Right renal pelvis (tissue), 4 donors: Measurements from ENCODE around the gene GGTLC3. TPM values are rescaled to one million over a fixed set of nuclear protein-coding genes. Genes with fewer than 3 reads are reported as not detected.
"Not testable (repeated sequence)": the region's sequence is repeated elsewhere in the genome, so short reads cannot be mapped to it uniquely, and the experiment has no call there.

Source experiments
- DNase-seq, 4 donors: peaks; one replicate each; pipeline ENCODE4 v3.0.0-alpha.2; 2013; ENCODE audit warnings: low read depth in 4 of 4, low spot score in 3 of 4, missing footprints in 1 of 4
- polyA plus RNA-seq, 4 donors: library from polyadenylated mRNA; unstranded; fragments of 120-200 nt; gene quantifications; one replicate each; pipeline ENCODE4 v1.2.1, GENCODE V29; 2013; ENCODE audit not compliant: insufficient read length in 4 of 4

Gene GGTLC3
- polyA plus RNA-seq = under 1 TPM in 2 of 4 donors, not detected in 2; 0.20 to 0.29 TPM

- not testable (repeated sequence) for DNase-seq
These were observed at the start of gene GGTLC3 for GRCh38 chr22:18518061-18518460. TSS of gene GGTLC3 (minus strand) at chr22:18518161. CDS start at chr22:18517897, 264 bp downstream.

- DNase-seq = not testable (repeated sequence)
These were observed 42.4 kb upstream of the GGTLC3 start for GRCh38 chr22:18560099-18560974.

DNA sequence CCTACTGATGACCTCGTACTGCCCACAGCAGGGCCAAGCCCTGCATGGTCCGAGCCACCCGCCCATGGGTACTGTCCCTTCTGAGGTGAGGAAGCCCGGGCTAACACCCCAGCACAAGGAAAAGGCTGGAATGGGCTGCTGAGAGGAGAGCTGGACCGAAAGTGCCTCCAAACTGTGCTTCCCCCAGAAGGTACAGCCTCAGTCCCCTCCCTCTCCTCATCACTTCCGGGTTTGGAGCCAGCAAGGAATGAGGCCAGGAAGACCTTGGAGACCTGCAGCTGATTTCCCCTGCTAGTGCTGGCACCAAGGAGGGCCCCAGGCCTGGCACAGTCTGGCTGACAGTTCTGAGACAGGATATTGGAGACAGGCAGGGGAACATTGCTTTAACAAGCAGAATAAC is 41.0 kb upstream of the GGTLC3 start:
- not testable (repeated sequence) for DNase-seq

- DNase-seq = not testable (repeated sequence)
These were observed 40.6 kb upstream of the GGTLC3 start for GRCh38 chr22:18558516-18558915.

DNA sequence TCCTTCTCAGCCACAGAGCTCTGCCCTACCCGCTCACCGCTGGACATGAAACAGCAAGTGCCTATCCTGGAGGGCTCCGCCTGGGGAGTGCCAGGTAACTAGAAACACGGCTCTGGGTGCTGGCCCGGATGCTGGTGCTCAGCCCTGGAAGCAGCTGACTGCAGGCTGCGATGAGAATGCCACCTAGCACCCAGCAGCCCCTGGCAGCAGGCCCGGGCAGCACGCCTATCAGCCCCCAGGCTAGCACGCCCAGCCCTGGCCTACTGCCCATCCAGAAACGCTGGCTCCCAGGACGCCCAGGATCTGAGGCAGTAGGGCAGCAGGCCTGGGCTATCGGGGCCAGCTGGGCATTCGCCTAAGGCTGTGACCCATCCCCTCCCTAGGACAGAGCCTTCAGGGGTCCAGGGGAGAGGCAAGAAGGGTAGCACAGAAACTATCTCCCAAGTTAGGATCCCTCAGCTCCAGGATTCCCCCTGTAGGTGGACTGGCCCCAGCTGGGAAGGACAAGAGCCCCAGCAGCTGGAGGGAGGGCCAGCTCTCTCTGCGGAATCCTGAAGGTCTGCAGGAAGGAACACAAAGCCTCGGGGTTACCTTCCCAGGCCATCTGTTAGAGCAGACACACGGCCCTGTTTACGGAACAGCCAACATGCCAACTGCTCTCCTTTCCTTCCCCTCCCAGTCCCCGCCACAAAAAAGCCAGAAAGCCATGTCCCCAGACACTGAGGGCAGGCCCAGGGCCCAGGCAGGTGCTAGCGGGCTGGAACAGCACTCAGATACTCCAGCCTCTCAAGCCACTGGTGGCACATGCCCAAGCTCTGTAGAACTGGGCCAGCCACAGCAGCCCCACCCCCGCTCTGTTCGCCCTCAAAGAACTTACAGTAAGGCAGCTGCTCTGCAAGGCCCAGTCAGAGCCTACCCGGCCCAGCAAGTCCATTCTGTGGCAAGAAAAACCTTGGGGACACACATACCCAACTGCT is 36.6 kb upstream of the GGTLC3 start:
- not testable (repeated sequence) for DNase-seq

- not testable (repeated sequence) for DNase-seq
These were observed 35.1 kb upstream of the GGTLC3 start for GRCh38 chr22:18552839-18553597.

DNA sequence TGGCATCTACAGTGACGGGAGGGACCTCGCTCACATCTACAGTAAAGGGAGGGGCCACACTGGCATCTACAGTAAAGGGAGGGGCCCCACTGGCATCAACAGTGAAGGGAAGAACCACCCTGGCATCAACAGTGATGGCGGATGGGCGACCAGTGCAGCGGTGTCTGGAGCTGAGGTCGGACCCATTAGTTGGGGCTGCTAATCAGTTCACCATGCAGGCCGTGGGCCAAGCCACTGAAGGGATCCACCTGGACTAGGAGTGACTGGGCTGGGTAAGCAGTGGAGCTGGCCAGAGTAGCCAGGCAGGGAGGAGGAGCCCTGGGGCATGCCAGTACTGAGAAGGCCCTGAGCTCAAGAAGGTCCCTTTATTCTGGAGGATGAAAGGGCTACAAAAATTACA is 33.1 kb upstream of the GGTLC3 start:
- not testable (repeated sequence) for DNase-seq

GRCh38 chr22:18549458-18550179 is 31.7 kb upstream of the GGTLC3 start:
- not testable (repeated sequence) for DNase-seq

GRCh38 chr22:18544615-18545014 is 26.7 kb upstream of the GGTLC3 start:
- not testable (repeated sequence) for DNase-seq

DNA sequence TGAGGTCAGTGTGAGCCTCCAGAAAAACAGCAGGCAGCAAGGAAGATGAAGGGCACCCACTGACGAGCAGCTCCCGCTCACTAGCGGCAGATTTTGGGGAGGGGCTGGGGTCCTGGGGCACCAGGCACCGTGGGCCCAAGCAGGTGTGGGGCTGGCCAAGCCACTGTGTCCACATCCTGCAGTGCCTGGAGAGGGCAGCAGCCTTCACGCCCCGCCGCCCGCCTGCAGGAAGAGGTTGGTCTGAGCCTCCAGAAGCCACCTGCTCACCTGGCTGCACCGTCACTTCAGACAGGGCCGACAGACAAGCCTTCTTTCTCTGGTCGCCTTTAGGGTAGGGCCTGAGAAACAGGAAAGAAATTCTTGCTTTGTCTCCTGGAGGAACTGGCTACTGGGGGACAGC is 25.4 kb upstream of the GGTLC3 start:
- DNase-seq = not testable (repeated sequence)

- DNase-seq = not testable (repeated sequence)
These were observed 22.0 kb upstream of the GGTLC3 start for GRCh38 chr22:18539994-18540393.

- DNase-seq = not testable (repeated sequence)
These were observed 16.4 kb upstream of the GGTLC3 start for GRCh38 chr22:18534315-18534714.

DNA sequence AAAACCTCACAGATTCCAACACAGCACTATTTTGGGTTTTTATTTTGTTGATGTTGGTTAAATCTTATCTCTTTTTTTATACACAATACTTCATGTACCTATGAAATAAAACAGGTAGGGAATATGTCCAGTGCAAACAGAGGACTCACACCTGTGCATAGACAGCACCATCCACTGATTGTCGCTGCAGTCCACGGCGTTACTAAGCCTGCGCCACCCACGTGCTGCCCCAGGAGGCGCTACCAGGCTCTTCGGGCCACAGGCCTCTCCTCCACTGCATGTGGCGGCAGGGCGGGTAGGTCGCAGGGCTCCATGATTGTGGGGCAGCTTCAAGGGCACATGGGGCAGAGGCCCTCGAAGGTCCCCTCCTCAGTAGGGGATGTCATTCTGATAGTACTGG is 15.7 kb upstream of the GGTLC3 start:
- not testable (repeated sequence) for DNase-seq

GRCh38 chr22:18529416-18530145 is 11.6 kb upstream of the GGTLC3 start:
- DNase-seq = not testable (repeated sequence)

DNA sequence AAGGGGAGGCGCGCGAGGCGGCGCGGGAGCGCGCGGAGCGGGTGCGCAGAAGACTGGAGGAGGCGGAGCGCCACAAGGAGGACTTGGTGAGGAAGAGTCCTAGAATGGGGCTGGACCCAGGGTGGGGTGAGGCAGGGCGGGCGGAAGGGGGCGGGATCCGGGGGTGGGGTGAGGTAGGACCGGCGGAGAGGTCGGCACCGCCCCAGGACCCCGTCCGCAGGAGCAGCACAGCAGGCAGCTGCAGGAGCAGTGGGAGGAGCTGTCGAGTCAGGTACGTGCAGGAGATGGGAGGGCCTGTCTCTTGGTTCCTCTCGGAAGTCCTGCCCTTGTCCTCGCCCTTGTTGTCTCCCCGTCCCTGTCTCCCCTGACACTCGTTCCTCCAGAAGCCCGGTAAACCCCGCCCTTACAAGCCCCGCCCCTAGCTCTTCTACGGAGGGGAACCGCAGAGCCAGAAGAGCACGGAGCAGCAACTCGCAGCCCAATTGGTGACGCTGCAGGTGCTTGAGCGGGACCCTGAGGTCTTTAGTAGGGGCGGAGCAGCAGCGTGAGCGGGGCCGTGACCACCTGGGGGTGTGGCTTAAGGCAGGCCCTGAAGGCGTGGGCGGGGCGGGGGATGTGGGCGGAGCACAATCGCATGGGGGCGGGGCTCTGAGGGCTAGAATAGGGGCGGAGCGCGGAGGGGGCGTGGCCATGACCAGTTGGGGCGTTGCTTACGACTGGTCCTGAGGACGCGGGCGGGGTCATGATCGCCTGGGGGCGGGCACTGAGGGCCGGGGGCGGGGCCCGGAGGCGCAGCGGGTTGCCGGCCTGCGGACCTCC is 10.8 kb upstream of the GGTLC3 start:
- DNase-seq = peak in 2 of 4 donors; percentile 8 to 53

DNA sequence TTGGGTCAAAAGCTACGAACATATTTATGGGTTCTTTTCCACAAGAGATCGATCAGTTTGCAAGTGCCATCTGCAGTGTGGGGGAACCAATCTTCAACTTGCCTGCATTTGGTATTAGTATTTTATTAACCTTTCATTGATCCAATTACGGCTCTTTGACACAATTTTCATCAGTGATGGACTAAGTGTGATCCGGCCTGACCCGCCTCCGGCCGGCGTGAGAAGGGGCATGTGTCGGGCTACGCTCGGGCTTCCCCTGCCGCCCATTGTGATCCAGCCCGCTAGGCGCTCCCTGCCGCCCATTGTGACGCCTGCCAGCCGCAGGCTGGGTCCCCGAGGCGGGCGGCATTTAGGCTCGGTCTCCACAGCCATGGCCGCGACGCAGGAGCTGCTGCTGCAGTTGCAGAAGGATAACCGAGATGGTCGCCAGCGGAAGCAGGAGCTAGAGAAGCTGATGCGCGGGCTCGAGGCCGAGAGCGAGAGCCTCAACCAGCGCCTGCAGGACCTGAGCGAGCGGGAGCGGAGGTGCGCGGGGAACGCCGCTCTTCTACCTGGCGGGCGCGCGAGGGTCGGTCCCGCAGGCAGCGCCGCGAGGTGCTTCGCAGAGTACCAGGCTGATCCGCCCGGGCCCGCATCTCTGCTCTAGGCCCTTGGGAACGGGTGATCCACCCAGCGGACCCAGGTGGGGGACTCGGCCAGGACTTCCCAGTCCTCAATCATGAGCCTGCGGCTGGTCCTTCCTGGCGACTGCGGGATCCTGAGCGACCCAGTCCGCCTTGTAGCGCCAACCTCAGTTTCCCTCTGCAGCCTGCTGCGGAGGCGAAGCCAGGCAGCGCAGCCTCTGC is 10.0 kb upstream of the GGTLC3 start, which contains the start of gene TMEM191B:
TSS of gene TMEM191B (plus strand) at position 51 of the 845 bp plus-strand sequence. CDS start at position 230, 179 bp downstream.
- DNase-seq = not testable (repeated sequence)

- not testable (repeated sequence) for DNase-seq
These were observed 5.4 kb upstream of the GGTLC3 start for GRCh38 chr22:18523328-18523727.
